DLD1 (cell line): Measurements from ENCODE around the gene PPP1R3E.

Source experiments
- in situ Hi-C: cut with HindIII; loops from 2 replicates; pipeline ENCODE4 v1.10.0; 2017; ENCODE audit warnings: low sequenced_read_pairs

PPP1R3E gene

GRCh38 chr14:23322568-23323517 lies 20.2 kb upstream of the PPP1R3E start:
- in situ Hi-C loops, result no loop called here

GRCh38 chr14:23321572-23322547 lies 19.2 kb upstream of the PPP1R3E start:
- in situ Hi-C loops, result no loop called here

- in situ Hi-C loops, result no loop called here
These were observed 18.2 kb upstream of the PPP1R3E start, which contains the start of gene PABPN1 for GRCh38 chr14:23320584-23321571. Gene PABPN1, plus strand, starts transcription at chr14:23321457. Its CDS starts 13 bp downstream, at chr14:23321470.

GRCh38 chr14:23319746-23320583 lies 17.3 kb upstream of the PPP1R3E start:
- in situ Hi-C loops, result no loop called here

DNA sequence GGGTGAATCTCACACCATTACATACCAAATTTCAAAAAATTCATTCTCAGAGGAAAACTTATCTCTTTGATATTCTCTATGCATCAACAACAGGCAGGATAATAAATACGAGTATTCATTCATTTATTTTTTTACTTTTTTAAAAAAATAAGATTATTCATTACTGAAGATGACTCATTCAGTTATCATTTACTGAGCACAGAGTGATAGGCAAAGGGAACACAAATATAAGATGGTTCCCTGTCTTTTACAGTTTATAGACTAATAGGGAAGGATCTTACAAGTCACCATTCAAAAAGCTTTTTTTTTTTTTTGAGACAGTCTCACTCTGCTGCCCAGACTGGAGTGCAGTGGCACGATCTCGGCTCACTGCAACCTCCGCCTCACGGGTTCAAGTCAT lies 13.6 kb upstream of the PPP1R3E start:
- in situ Hi-C loops, result no loop called here

- in situ Hi-C loops, result no loop called here
These were observed 7.9 kb upstream of the PPP1R3E start for GRCh38 chr14:23310546-23310945.

DNA sequence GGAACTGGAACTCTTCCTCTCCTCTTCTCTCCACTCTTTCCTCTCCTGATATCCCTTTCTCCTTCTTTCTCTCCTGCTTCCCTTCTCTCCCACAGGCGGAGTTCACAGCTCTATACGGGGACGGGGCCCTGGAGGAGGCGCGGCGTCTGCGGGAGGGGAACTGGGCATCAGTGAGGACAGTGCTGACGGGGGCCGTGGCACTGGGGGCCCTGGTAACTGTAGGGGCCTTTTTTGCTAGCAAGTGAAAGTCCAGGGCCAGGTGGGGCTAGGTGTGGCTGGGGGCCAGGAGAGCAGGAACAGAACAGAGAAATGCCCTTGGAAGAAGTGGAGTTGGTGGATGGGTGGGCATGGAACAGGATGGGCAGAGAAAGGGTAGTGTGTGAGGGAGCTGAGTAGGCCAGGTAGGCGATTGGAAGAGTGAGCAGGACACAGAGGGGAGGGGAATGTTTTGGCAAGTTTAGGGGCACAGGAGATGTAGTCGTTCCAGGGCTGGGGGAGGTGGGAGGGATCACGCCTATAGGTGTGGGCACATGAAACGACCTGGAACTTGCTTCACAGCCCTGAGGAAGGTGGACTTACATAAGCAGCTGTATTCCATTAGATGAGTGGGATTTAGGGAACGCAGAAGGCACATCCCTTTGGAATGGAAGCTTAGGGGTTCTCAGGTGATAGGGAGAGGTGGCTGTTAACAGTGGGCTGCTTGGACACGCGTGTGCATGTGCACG lies 6.2 kb upstream of the PPP1R3E start:
- in situ Hi-C loops, result no loop called here

DNA sequence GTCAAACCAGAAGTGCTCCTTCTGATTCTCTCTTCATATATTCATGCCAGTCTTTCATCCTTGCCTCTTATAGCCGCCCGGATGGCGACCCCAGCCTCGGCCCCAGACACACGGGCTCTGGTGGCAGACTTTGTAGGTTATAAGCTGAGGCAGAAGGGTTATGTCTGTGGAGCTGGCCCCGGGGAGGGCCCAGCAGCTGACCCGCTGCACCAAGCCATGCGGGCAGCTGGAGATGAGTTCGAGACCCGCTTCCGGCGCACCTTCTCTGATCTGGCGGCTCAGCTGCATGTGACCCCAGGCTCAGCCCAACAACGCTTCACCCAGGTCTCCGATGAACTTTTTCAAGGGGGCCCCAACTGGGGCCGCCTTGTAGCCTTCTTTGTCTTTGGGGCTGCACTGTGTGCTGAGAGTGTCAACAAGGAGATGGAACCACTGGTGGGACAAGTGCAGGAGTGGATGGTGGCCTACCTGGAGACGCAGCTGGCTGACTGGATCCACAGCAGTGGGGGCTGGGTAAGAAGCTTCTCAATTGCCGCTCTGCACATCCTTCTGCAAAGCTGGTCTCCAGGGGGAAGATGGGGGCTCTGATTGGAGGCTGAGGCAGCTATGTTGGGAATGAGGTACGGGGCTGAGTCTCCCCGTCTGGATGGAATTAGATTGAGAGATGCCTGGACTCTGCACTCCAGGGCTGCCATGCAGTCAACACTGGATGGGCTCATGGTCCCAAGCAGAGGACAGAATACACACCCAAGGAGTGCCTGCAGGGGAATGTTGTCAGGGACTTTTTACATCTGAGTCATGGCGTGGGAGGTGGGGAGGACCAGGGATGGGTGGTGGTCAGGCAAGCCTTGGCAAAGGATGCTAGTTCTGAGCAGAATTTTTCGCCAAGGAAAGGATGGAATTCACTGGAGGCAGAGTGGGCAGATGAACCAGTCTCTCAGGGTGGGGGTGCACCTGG lies 5.3 kb upstream of the PPP1R3E start:
- in situ Hi-C loops, result no loop called here

- in situ Hi-C loops, result no loop called here
These were observed 4.5 kb upstream of the PPP1R3E start for GRCh38 chr14:23307146-23307530.

GRCh38 chr14:23306412-23307145 lies 3.9 kb upstream of the PPP1R3E start, which contains the start of gene BCL2L2:
Gene BCL2L2, plus strand, starts transcription at chr14:23306833. Its CDS starts 935 bp downstream, at chr14:23307768.
- in situ Hi-C loops, result no loop called here

DNA sequence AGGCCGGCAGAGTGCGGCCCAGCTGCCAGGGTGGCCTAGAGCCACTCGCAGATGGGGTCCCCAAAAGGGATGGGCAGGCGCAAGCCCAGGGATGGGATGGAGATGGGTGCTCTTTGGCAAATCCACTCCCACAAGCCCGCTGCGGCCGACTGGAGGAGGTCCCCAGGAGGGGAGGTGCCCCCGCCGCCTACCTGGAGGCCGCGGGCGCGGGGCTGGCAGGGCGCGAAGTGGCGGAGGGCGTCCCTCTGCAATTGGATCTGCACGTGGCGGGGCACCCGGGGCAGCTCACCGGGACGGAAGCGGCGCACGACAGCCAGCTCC lies 730 bp downstream of the PPP1R3E start:
- in situ Hi-C loops, result no loop called here

GRCh38 chr14:23301288-23301968 lies 1.2 kb downstream of the PPP1R3E start:
- in situ Hi-C loops, result no loop called here

- in situ Hi-C loops, result no loop called here
These were observed 1.9 kb downstream of the PPP1R3E start for GRCh38 chr14:23300687-23301223.

GRCh38 chr14:23299986-23300686 lies 2.5 kb downstream of the PPP1R3E start:
- in situ Hi-C loops, result no loop called here

DNA sequence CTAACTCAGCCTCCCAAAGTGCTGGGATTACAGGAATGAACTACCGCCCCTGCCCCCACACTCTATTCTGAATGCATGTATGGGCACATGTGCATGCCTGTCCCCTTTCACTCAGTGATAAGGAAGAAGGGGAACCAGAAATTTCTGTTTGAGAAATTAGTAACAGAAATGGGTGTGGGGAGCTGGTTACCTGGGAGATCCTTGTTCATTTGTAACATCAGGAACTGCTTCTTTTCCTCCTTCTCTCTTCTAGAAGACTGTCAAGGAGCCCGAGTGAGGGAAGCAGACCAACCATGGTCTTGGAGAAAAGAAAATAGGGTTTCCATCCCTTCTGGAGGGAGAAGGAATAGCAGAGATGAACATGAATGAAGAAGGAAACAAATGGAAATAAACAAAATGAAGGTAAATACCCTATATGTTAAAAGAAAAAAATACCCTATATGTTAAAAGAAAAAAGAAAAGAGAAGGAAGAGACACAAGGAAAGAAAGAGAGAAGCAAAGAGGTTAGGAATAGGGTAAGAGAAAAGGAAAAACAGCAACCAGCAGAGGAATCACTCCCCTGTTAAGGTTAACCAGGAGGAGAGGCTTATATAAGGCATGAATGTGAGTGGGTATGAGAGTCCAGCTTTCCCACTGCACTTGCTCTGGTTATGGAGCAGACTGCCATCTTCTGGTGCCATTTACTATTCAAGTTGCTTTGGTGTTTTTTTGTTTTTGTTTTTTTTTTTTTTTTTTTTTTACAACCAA lies 3.3 kb downstream of the PPP1R3E start:
- in situ Hi-C loops, result no loop called here
